Fibroblast of gingiva (primary cell): ENCODE measurements around the gene PHKB.
"Not testable (repeated sequence)": the region's sequence is repeated elsewhere in the genome, so short reads cannot be mapped to it uniquely, and the experiment has no call there.

Experiments
- DNase-seq: peaks from one replicate; pipeline ENCODE4 v3.0.0-alpha.2; 2011; ENCODE audit warnings: low read depth

PHKB gene

GRCh38 chr16:47626246-47626645 is 165.1 kb downstream of the PHKB start:
- no peak for DNase-seq

GRCh38 chr16:47627085-47627639 is 166.0 kb downstream of the PHKB start:
- no peak for DNase-seq

DNA sequence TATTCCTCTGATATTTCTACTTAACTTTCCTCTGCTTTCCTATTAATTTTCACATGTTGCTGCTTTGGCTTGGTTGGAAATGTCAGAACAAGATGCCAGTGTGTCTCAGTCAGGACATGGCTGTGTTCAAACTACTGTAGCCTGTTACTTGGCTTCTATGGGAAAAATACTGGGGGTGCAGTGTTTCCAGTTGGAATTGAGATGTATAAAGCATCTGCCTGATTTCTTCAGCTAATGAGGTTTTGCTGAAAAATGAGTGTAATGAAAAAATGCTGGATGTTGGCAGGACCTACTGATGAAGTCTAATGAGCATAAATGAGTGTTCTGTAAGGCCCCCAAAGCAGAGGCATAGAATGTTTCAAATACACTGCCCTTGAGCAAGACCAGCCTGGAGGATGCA is 166.6 kb downstream of the PHKB start:
- peak; percentile 2 for DNase-seq

DNA sequence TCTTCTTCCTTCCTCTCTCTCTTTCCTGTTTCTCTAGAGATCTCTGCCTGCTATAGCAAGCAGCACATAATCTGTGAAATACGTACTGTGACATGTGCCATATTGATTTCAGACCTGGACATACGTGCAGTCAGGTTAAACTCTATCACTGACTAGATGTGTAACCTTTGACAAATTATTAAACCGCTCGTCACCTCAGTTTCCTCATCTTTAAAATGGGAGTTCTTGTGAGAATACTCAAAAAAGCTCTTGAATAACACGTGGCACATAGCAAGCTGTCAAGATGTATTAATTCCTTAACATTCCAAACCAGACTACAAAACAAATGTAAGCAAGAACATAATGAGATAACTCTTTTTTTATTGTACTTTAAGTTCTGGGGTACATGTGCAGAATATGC is 170.0 kb downstream of the PHKB start:
- DNase-seq, result no peak

DNA sequence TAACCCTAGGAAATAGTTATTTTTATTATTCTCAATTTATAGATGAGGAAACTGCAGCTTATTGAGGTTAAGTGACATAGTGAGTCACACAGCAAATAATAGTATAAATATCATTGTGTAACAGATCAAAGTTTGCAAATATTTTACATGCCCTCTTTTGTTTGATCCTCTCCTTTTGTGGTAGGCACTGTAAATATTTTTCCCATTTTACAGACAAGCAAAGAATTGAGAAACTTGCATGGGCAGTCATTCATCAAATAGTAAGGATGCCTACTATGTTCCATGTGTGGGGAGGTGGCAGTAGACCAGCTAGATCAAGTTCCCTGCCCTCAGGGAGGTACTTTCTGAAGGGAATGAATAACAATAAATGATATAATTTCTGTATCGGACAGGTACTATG is 173.0 kb downstream of the PHKB start:
- no peak for DNase-seq

DNA sequence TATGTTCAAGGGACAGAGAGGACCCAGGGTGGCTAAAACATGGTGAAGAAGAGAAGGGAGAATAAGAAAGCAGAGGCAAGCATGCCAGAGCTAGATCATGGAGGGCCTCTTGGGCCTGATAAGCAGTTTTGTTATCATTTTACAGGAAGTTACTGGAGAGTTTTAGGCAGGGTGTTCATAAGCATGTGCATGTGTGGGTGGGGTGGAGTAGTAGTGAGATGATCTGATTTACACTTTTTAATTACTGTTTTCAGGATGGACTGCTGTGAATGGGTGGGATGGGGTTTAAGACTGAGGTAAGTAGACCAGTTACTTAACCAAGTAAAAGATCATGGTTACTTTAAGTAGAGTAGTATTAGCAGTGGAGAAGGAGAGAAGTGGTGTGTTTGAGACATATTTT is 173.6 kb downstream of the PHKB start:
- no peak for DNase-seq

DNA sequence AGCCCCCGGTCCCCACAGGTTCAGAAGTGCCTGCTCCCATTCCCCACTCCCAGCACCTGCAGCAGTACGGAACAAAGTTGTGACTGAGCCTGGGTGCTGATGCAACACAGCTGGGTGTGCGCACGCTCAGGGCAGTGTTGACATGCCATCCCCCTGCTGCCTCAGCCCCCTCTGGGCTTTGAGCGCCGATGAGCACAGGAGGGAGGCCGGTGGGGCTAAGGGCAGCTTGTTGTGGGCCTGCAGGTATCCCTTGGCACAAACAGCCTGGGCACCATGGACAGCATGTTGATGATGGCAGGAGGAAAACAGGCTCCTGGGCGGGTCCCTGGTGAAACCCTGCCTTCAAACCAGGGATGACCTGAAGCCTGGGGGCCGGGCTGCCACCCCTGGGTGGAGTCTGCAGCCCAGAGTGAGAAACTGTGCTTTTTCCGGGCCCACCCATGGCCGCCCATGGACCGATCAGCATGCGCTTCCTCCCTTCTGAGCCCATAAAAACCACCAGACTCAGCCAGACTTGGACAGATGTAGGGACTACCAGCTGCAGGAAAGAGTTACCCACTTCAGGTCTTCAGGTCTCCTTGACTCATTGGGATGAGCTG is 175.5 kb downstream of the PHKB start:
- DNase-seq, result no peak

GRCh38 chr16:47638175-47638574 is 177.0 kb downstream of the PHKB start:
- no peak for DNase-seq

DNA sequence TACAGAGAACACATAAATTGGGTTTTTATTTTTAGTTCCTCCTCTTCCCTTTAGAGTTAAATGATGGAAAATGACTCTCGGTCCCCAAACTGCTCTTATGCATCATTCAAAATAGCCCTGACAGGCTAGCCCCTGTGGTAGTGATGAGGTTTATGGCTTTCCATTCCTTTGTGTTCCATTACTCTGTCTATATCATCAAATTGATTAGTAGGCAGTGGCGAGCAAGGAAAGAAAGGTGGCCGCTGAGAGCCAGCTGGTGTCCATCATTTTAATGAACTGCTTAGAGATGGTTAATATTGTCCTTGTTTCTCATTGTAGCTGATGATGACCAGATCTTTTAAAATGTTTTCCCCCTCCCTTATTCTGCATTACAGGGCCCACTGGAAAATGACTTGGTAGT is 179.5 kb downstream of the PHKB start:
- DNase-seq, result no peak

GRCh38 chr16:47643323-47644000 is 182.3 kb downstream of the PHKB start:
- no peak for DNase-seq

GRCh38 chr16:47644166-47644565 is 183.0 kb downstream of the PHKB start:
- DNase-seq, result peak; percentile 72

DNA sequence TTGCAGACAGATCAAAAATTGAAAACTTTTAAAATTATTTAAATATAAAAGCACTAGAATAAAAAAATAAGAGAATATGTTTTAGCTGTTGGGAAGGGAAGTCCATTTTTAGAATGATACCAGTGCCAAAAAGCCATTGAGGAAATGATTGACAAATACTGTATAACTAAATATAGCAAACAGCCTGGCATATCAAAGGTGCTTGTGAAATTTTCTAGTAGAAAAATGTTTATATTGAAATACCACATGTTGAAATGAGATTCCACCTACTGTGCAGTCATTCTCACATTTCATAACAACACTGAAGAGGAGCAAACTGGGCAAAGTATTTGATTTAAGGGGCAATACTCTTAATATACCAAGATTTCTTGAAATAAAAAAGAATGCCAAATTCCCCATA is 183.5 kb downstream of the PHKB start:
- DNase-seq, result peak; percentile 70

- DNase-seq, result no peak
These were observed 185.8 kb downstream of the PHKB start for GRCh38 chr16:47646914-47647313.

- DNase-seq, result no peak
These were observed 195.9 kb downstream of the PHKB start for GRCh38 chr16:47657032-47657431.

DNA sequence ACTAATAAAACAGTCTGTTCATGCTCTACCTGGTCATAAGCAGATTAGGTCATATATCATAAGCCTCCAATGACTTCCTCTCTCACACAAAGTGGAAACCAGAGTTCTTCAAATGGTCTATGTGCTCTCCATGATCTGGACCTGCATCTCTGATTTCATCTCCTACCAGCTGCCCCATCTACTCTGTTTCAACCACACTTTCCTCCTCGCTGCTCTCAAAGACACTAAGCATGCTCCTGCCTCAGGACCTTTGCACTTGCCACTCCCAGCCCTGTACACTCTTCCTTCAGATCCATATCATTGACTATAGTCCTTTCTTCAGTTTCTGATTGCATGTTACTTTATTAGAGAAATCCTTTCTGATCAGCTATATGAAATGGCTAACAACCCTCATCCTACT is 196.8 kb downstream of the PHKB start:
- no peak for DNase-seq

- DNase-seq, result no peak
These were observed 199.4 kb downstream of the PHKB start for GRCh38 chr16:47660540-47660939.

DNA sequence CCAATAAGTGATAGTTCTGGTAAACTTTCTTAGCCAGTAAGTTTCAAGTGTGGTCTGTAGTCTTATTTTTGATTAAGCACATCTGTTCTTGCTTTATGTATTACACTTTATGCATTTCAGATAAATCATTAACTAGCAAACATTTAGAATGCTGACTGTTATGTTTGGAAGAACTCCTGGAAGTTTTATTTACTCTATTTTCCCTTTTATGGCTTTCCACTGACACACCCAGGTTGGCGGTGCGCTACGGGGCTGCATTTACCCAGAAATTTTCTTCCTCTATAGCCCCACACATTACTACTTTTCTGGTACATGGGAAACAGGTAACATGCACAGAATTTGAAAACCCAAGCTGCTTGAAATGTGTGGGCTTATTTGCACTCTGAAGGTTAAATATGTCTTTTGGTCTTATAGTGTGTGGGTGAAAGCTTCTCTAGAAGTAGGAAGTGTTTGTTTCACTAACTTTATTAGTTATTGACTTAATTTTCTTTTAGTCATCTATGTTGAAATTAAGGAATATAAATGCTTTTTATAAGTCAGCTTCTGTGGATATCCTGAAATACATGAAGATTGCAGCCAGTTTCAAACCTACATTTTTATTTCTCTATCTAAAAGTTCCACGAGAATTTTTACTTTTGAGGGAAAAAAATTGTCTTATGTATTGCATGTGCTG is 203.7 kb downstream of the PHKB start:
- DNase-seq, result peak; percentile 21

GRCh38 chr16:47666434-47666833 is 205.3 kb downstream of the PHKB start:
- DNase-seq, result no peak

- DNase-seq, result no peak
These were observed 206.8 kb downstream of the PHKB start for GRCh38 chr16:47667956-47668355.

- DNase-seq, result no peak
These were observed 211.3 kb downstream of the PHKB start for GRCh38 chr16:47672475-47672874.

- no peak for DNase-seq
These were observed 215.6 kb downstream of the PHKB start for GRCh38 chr16:47676635-47677177.

- DNase-seq, result not testable (repeated sequence)
These were observed 220.4 kb downstream of the PHKB start for GRCh38 chr16:47681571-47681970.

DNA sequence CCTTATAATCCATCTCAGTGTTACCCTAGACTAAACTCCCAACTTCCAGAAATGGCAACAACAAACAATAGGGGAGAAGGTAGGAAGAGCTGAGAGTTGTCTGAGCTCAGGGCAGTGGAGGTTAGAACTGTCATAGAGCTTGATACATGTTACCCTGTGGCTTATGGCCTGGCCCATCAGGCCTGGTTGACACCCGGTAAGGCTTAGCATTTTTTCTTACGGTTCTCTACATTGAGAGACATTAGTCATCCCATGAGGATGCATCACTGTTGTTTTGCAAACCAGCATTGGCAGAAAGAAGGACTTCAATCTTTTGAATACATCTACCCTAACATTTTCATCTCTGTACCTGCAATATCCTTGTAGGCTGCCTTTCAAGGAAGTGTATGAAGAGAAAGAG is 226.6 kb downstream of the PHKB start:
- no peak for DNase-seq
